Aorta (tissue), 5 donors: ENCODE measurements around the gene BMI1. TPM values are rescaled to one million over a fixed set of nuclear protein-coding genes. Genes with fewer than 3 reads are reported as not detected.
"Not testable (repeated sequence)": the region's sequence is repeated elsewhere in the genome, so short reads cannot be mapped to it uniquely, and the experiment has no call there.

Experiments used
- ATAC-seq: fragments of 200-7000 bp; cut with Tn5 transposase; one replicate; pipeline ENCODE4 v1.9.1; 2022; ENCODE audit warnings: moderate library complexity; ENCODE audit not compliant: low FRiP score
- DNase-seq, 2 donors: peaks; one replicate each; pipeline ENCODE4 v3.0.0-alpha.2; 2020
- H3K27ac ChIP-seq, 2 donors: one replicate each; pipeline ENCODE4 v1.5.1; 2013; ENCODE audit warnings: low read length in 2 of 2, mild to moderate bottlenecking in 2 of 2, moderate library complexity in 2 of 2, control low read depth in 1 of 2, inconsistent platforms in 1 of 2, low read depth in 1 of 2
- H3K27me3 ChIP-seq, 2 donors: one replicate each; pipeline ENCODE4 v1.6.1; 2013; ENCODE audit warnings: control low read depth in 1 of 2, low read length in 1 of 2, mild to moderate bottlenecking in 1 of 2, moderate library complexity in 1 of 2; ENCODE audit not compliant: insufficient read depth in 2 of 2, control insufficient read depth in 1 of 2
- H3K36me3 ChIP-seq, 2 donors: one replicate each; pipeline ENCODE4 v1.6.1; 2013; ENCODE audit warnings: control low read depth in 1 of 2, low read length in 1 of 2, mild to moderate bottlenecking in 1 of 2; ENCODE audit not compliant: insufficient read depth in 2 of 2, control insufficient read depth in 1 of 2
- H3K4me1 ChIP-seq, 2 donors: one replicate each; pipeline ENCODE4 v1.6.1; 2013; ENCODE audit warnings: low read length in 2 of 2, control low read depth in 1 of 2, mild to moderate bottlenecking in 1 of 2, moderate library complexity in 1 of 2; ENCODE audit not compliant: insufficient read depth in 2 of 2, control insufficient read depth in 1 of 2
- H3K4me3 ChIP-seq, 2 donors: one replicate each; pipeline ENCODE4 v1.5.1; 2013; ENCODE audit warnings: low read length in 2 of 2, control low read depth in 1 of 2, mild to moderate bottlenecking in 1 of 2
- H3K9me3 ChIP-seq: one replicate; pipeline ENCODE4 v1.6.1; 2013; ENCODE audit warnings: mild to moderate bottlenecking, low read length; ENCODE audit not compliant: control insufficient read depth
- WGBS, 2 donors: extraction: QIAGEN DNeasy Blood & Tissue Kit; methylation state at CpG; one replicate each; pipeline ENCODE4 v1.1.7; 2013; 5-methylcytosine and 5-hydroxymethylcytosine counted together
- intact Hi-C, 2 donors: fragments of 100-400 bp; cut with DNase I; formaldehyde crosslinking; loops; one replicate each; pipeline versions ENCODE4 v1.14.2 to v1.15.0; 2022
- polyA plus RNA-seq, 2 donors: library from polyadenylated mRNA; stranded (reverse); fragments of 200-250 nt; gene quantifications; one replicate each; pipeline ENCODE4 v1.2.3, GENCODE V29; 2013
- total RNA-seq, 2 donors: library from RNA; stranded (reverse); fragmentation: NEBNext Ultra II Directional; extraction: Animal tissue kit (Norgen Biotek cat#: 25700); gene quantifications; one replicate each; pipeline ENCODE4 v1.2.1, GENCODE V29; 2021
- donor health status: healthy with polysubstance abuse.
- donor health status: Bipolar disorder and iron deficiency.
- donor health status: DM: no; HTN: no; CAD: no.
- donor health status: DM: no; HTN: no; CAD: no.
- donor health status: DM: yes; HTN: yes; CAD: no.

Gene BMI1
- total and polyA plus RNA-seq, 4 donors = 40.8 to 61.4 (median 55.4) TPM

- Histone ChIP-seq H3K9me3 (peaks cover 1% of the 10 kb centered on the region), H3K36me3 (no peaks in the 10 kb centered on the region), H3K4me1 (no peaks in the 10 kb centered on the region), H3K4me3 (no peak within 1 kb of the TSS), H3K27ac (no peak within 1 kb of the TSS), H3K27me3 (peaks cover 0 to 2% of the 10 kb centered on the region in 2 donors)
- DNase-seq (peak; percentile 74 to 86), ATAC-seq (no peak)
- intact Hi-C loops = loop anchor here (10.0 kb wide), 2 partner anchors 719 to 749 kb away; partner anchors contain the start of gene MSRB2 (in 2 of the 2)
- WGBS, 2 donors = 4 to 6% methylated on average over 82 to 83 of the region's 83 CpGs
These were observed 24.6 kb downstream of the BMI1 start, which contains the start of gene SPAG6 for GRCh38 chr10:22345301-22346095. TSS of gene SPAG6 (plus strand) at chr10:22345496. CDS start at chr10:22345612, 116 bp downstream.

- Histone ChIP-seq H3K9me3 (peaks cover 1% of the 10 kb centered on the region), H3K36me3 (no peaks in the 10 kb centered on the region), H3K27me3 (peaks cover 0 to 2% of the 10 kb centered on the region in 2 donors), H3K4me3 (no peak overlapping the region), H3K27ac (no peak overlapping the region), H3K4me1 (no peaks in the 10 kb centered on the region)
- DNase-seq (no peak), ATAC-seq (no peak)
- WGBS, 2 donors = 38 to 39% methylated on average over 8 of the region's 8 CpGs
- intact Hi-C loops = loop anchor here (10.0 kb wide), 2 partner anchors 719 to 749 kb away; partner anchors contain the start of gene MSRB2 (in 2 of the 2)
These were observed 25.3 kb downstream of the BMI1 start for GRCh38 chr10:22346096-22346661.

GRCh38 chr10:22349755-22350154 is 28.9 kb downstream of the BMI1 start:
- Histone ChIP-seq H3K4me3 (no peak overlapping the region), H3K4me1 (no peaks in the 10 kb centered on the region), H3K9me3 (peaks cover 1% of the 10 kb centered on the region), H3K36me3 (no peaks in the 10 kb centered on the region), H3K27ac (no peak overlapping the region), H3K27me3 (peaks cover 0 to 2% of the 10 kb centered on the region in 2 donors)
- intact Hi-C loops = loop anchor here (10.0 kb wide), 2 partner anchors 715 to 745 kb away; partner anchors contain the start of gene MSRB2 (in 2 of the 2)
- DNase-seq = no peak
- no peak for ATAC-seq
- 100% methylated on average over 1 of the region's 1 CpG for WGBS, 2 donors

GRCh38 chr10:22351131-22351703 is 30.3 kb downstream of the BMI1 start:
- Histone ChIP-seq H3K27ac (no peak overlapping the region), H3K27me3 (no peaks in the 10 kb centered on the region), H3K4me3 (no peak overlapping the region), H3K4me1 (no peaks in the 10 kb centered on the region), H3K36me3 (no peaks in the 10 kb centered on the region), H3K9me3 (no peaks in the 10 kb centered on the region)
- DNase-seq (no peak), ATAC-seq (no peak)
- intact Hi-C loops = no loop called here
- WGBS, 2 donors = 95 to 96% methylated on average over 5 of the region's 5 CpGs

- DNase-seq = no peak
- Histone ChIP-seq H3K4me3 (no peak overlapping the region), H3K36me3 (no peaks in the 10 kb centered on the region), H3K9me3 (no peaks in the 10 kb centered on the region), H3K27me3 (no peaks in the 10 kb centered on the region), H3K27ac (no peak overlapping the region), H3K4me1 (no peaks in the 10 kb centered on the region)
- no peak for ATAC-seq
- intact Hi-C loops = no loop called here
- 88 to 90% methylated on average over 4 of the region's 4 CpGs for WGBS, 2 donors
These were observed 35.5 kb downstream of the BMI1 start for GRCh38 chr10:22356324-22356873.

- WGBS, 2 donors = 83 to 94% methylated on average over 3 of the region's 4 CpGs
- ATAC-seq, H3K4me3 ChIP-seq, intact Hi-C loops, H3K36me3 ChIP-seq, H3K27ac ChIP-seq, H3K4me1 ChIP-seq, H3K27me3 ChIP-seq, DNase-seq, H3K9me3 ChIP-seq: not testable (repeated sequence)
These were observed 36.9 kb downstream of the BMI1 start for GRCh38 chr10:22357770-22358169.

GRCh38 chr10:22363305-22363704 is 42.4 kb downstream of the BMI1 start:
- ATAC-seq = no peak

GRCh38 chr10:22364407-22365140 is 43.7 kb downstream of the BMI1 start:
- intact Hi-C loops = no loop called here
- Histone ChIP-seq H3K27ac (no peak overlapping the region), H3K4me3 (no peak overlapping the region), H3K27me3 (no peaks in the 10 kb centered on the region), H3K9me3 (no peaks in the 10 kb centered on the region), H3K4me1 (no peaks in the 10 kb centered on the region), H3K36me3 (no peaks in the 10 kb centered on the region)
- ATAC-seq = no peak
- WGBS, 2 donors = 94 to 97% methylated on average over 5 of the region's 5 CpGs
- no peak for DNase-seq

More at GRCh38 chr10:22363305-22363704, 42.4 kb downstream of the BMI1 start:
- H3K27ac ChIP-seq = no peak overlapping the region
- H3K27me3 ChIP-seq = no peaks in the 10 kb centered on the region
- no peaks in the 10 kb centered on the region for H3K36me3 ChIP-seq
- no peak for DNase-seq
- H3K4me3 ChIP-seq = no peak overlapping the region
- WGBS, 2 donors = 92 to 95% methylated on average over 6 of the region's 6 CpGs
- no peaks in the 10 kb centered on the region for H3K9me3 ChIP-seq
- intact Hi-C loops = no loop called here
- no peaks in the 10 kb centered on the region for H3K4me1 ChIP-seq
